GM21526 (cell line): ENCODE measurements around the gene DSP.
A peak's percentile ranks its signal among the peaks of the same experiment; 100 is the strongest.

ENCODE experiments used
- ATAC-seq: cut with Tn5 transposase; IDR thresholded peaks from one replicate; pipeline ENCODE4 v1.9.1; 2021; ENCODE audit warnings: moderate library complexity; ENCODE audit not compliant: unreplicated experiment, low FRiP score

The DSP gene

GRCh38 chr6:7590918-7591302 lies 49.4 kb downstream of the DSP start:
- no peak for ATAC-seq

- no peak for ATAC-seq
Observed at GRCh38 chr6:7591770-7592169, 50.3 kb downstream of the DSP start.

- no peak for ATAC-seq
Observed at GRCh38 chr6:7593229-7593628, 51.8 kb downstream of the DSP start.

GRCh38 chr6:7594579-7595125 lies 53.2 kb downstream of the DSP start:
- ATAC-seq = no peak

- ATAC-seq = no peak
Observed at GRCh38 chr6:7604003-7604402, 62.5 kb downstream of the DSP start.

GRCh38 chr6:7604506-7604905 lies 63.0 kb downstream of the DSP start:
- ATAC-seq = no peak

- no peak for ATAC-seq
Observed at GRCh38 chr6:7615611-7616383, 74.3 kb downstream of the DSP start.

GRCh38 chr6:7617801-7618764 lies 76.6 kb downstream of the DSP start:
- ATAC-seq = peak; percentile 55

GRCh38 chr6:7621761-7622160 lies 80.3 kb downstream of the DSP start:
- ATAC-seq = no peak

GRCh38 chr6:7624796-7625710 lies 83.6 kb downstream of the DSP start:
- ATAC-seq = no peak

GRCh38 chr6:7628479-7628878 lies 87.0 kb downstream of the DSP start:
- ATAC-seq = no peak

GRCh38 chr6:7628909-7629308 lies 87.4 kb downstream of the DSP start:
- ATAC-seq = no peak

- no peak for ATAC-seq
Observed at GRCh38 chr6:7629321-7629720, 87.8 kb downstream of the DSP start.

- no peak for ATAC-seq
Observed at GRCh38 chr6:7630792-7631191, 89.3 kb downstream of the DSP start.

GRCh38 chr6:7631466-7631865 lies 90.0 kb downstream of the DSP start:
- no peak for ATAC-seq

GRCh38 chr6:7632501-7633290 lies 91.2 kb downstream of the DSP start:
- ATAC-seq = no peak

GRCh38 chr6:7633361-7633760 lies 91.9 kb downstream of the DSP start:
- ATAC-seq = no peak

GRCh38 chr6:7636151-7636550 lies 94.7 kb downstream of the DSP start:
- ATAC-seq = no peak
